PC-3 (cell line): ENCODE data around the gene PCCA.

Experiments
- CTCF ChIP-seq: fragments of 300-600 bp; sonication (generic); conservative IDR thresholded peaks from 2 replicates; pipeline ENCODE4 v1.5.1; 2017; ENCODE audit warnings: antibody characterized with exemption, low read depth, mild to moderate bottlenecking, low read length
- EZH2 ChIP-seq: fragments of 300-600 bp; sonication (generic); IDR thresholded peaks from one replicate; pipeline ENCODE4 v1.6.1; 2017; ENCODE audit warnings: antibody characterized with exemption, mild to moderate bottlenecking, low read length; ENCODE audit not compliant: unreplicated experiment

DNA sequence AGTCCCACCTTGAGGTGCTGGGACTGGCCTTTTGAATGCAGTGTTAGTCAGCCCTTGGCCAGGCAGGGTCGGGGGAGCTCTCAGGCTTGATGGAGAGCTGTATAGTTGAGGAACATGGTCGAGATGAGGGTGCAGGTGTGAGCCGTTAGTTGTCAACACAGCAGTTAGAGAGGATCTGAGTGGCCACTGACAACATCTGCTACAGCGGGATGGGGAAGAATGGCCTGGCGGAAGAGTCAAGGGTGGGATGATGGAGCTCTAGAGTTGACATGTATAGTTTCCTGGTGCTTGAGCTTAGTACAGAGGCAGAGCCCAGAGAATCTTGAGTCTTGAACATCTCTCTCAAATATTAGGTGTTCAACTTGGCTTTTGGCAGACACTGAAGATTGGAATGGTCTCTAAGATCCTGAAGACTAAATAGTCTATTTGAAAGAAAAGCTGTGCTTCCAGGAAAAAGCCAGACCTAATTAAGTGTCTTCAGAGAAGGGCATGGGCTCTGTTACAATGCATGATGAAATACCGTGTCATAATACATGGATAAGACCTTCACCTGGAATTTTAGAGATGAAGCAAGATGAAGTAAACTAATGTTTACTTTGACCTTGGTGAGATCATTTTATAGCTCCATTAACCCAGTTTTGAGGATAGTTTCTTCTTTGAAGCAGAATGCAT, 9.7 kb downstream of the PCCA start:
- no peak for TF ChIP-seq EZH2
- no peak for TF ChIP-seq CTCF
